ENCODE data around the gene FNDC3B. TPM values are rescaled to one million over a fixed set of nuclear protein-coding genes. Genes with fewer than 3 reads are reported as not detected.
A peak's percentile ranks its signal among the peaks of the same experiment; 100 is the strongest.

Gene FNDC3B
- total RNA-seq, 2 experiments from 2014 or later: 13.4 to 15.3 TPM

DNA sequence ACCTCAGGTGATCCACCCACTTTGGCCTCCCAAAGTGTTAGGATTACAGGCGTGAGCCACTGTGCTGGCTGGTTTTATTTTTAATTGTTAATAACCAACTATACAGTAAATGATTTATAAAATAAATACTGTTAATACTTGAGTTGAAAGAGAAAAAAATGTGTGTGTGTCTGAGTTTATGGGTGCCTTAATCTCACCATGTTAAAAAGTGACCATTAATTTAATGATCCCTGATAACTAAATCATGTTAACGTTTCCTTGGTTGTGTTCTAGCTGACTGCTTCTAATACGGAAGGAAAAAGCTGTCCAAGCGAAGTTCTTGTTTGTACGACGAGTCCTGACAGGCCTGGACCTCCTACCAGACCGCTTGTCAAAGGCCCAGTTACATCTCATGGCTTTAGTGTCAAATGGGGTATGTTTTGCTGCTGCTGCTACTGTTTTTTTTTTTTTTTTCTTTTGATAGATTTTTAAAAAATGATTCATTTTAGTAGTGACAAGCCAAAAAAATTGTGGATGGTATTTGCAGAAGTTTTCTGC, 295.4 kb downstream of the FNDC3B start:
- H3K27me3 Mint-ChIP-seq: no peaks in the 10 kb centered on the region
- peaks cover 6% of the 10 kb centered on the region for H3K4me1 Mint-ChIP-seq
- no peak overlapping the region for H3K27ac Mint-ChIP-seq
- ChIA-PET CTCF (interaction anchor here (0.6 to 0.7 kb wide), 3 partner anchors 21 to 469 kb away, joined by 3 to 4 read pairs (median 4); no protein-coding TSS in a partner anchor), POLR2A (no interaction called here)
- H3K4me3 Mint-ChIP-seq: no peak overlapping the region
- no peak for DNase-seq
- peaks cover 2% of the 10 kb centered on the region for H3K36me3 Mint-ChIP-seq (ENCODE audit: low read depth)
- no peaks in the 10 kb centered on the region for H3K9me3 Mint-ChIP-seq

DNA sequence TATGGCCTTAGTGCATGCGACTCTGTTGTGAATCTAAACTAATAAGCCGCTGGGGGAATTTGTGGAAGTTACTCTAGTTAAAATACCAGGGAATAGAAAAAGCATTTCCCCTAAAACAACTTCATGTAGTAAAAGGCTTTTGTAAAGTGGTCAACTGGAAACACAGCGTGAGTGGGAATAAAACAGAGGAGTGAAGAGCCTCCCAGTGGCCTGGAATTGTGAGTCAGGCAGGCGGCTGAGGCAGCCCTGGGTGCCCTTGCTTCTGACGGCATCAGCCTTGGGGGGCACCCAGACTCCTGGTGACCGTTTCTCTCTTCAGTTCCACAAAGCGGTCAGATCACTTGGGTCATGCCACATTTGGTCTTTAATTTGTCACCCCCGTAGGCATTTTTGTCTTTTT, 300.5 kb downstream of the FNDC3B start:
- Mint-ChIP-seq H3K9me3 (no peaks in the 10 kb centered on the region), H3K27ac (no peak overlapping the region), H3K27me3 (no peaks in the 10 kb centered on the region), H3K36me3 (ENCODE audit: low read depth) (no peaks in the 10 kb centered on the region), H3K4me3 (no peak overlapping the region), H3K4me1 (no peaks in the 10 kb centered on the region)
- ChIA-PET CTCF (interaction anchor here (0.6 to 3.3 kb wide), 5 partner anchors 8 to 353 kb away, joined by 3 to 14 read pairs (median 4); no protein-coding TSS in a partner anchor), POLR2A (no interaction called here)
- no peak for DNase-seq

DNA sequence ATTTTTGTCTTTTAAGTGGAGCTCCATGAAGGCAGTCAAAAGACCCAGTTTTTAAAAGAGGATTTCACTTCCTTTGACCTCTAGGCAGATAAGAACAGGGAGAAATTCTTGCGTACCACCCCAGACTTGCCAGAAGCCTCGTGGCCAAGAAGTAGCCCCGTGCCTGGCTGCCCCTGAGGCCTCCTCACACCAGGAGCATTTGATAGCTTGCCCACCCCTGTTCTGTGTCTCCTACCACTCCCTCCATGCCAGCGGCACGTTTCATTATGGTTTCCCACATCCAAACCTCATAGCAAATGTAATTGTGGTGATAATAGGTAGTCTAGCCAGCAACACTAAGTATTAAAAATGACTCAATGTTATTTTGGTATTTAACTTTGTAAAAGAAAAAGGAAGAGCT, 301.2 kb downstream of the FNDC3B start:
- DNase-seq: no peak
- no peak overlapping the region for H3K4me3 Mint-ChIP-seq
- POLR2A ChIA-PET: no interaction called here
- CTCF ChIA-PET: interaction anchor here (0.5 to 3.3 kb wide), 9 partner anchors 8 to 506 kb away, joined by 3 to 14 read pairs (median 4); no protein-coding TSS in a partner anchor
- no peaks in the 10 kb centered on the region for H3K4me1 Mint-ChIP-seq
- no peak overlapping the region for H3K27ac Mint-ChIP-seq
- H3K27me3 Mint-ChIP-seq: no peaks in the 10 kb centered on the region
- no peaks in the 10 kb centered on the region for H3K36me3 Mint-ChIP-seq (ENCODE audit: low read depth)
- no peaks in the 10 kb centered on the region for H3K9me3 Mint-ChIP-seq

- peak; percentile 49 for DNase-seq
- Mint-ChIP-seq H3K27me3 (no peaks in the 10 kb centered on the region), H3K27ac (no peak overlapping the region), H3K9me3 (no peaks in the 10 kb centered on the region), H3K36me3 (ENCODE audit: low read depth) (no peaks in the 10 kb centered on the region), H3K4me3 (no peak overlapping the region), H3K4me1 (no peaks in the 10 kb centered on the region)
- ChIA-PET POLR2A (interaction anchor here (0.6 to 1.0 kb wide), 2 partner anchors 9 to 306 kb away, joined by 3 to 4 read pairs; no protein-coding TSS in a partner anchor), CTCF (interaction anchor here (0.6 to 3.3 kb wide), 12 partner anchors 9 to 507 kb away, joined by 3 to 14 read pairs (median 4); no protein-coding TSS in a partner anchor)
Measured at GRCh38 chr3:172341482-172342059, 302.2 kb downstream of the FNDC3B start.

GRCh38 chr3:172342097-172342659, 302.8 kb downstream of the FNDC3B start:
- Mint-ChIP-seq H3K27me3 (no peaks in the 10 kb centered on the region), H3K4me1 (no peaks in the 10 kb centered on the region), H3K4me3 (no peak overlapping the region), H3K36me3 (ENCODE audit: low read depth) (no peaks in the 10 kb centered on the region), H3K27ac (no peak overlapping the region), H3K9me3 (no peaks in the 10 kb centered on the region)
- CTCF ChIA-PET: interaction anchor here (0.5 to 3.3 kb wide), 13 partner anchors 8 to 622 kb away, joined by 3 to 14 read pairs (median 4); no protein-coding TSS in a partner anchor
- no peak for DNase-seq
- POLR2A ChIA-PET: interaction anchor here (0.6 to 1.0 kb wide), 2 partner anchors 10 to 307 kb away, joined by 3 to 4 read pairs; no protein-coding TSS in a partner anchor

- DNase-seq: no peak
- Mint-ChIP-seq H3K9me3 (no peaks in the 10 kb centered on the region), H3K27me3 (no peaks in the 10 kb centered on the region), H3K36me3 (ENCODE audit: low read depth) (no peaks in the 10 kb centered on the region), H3K4me1 (no peaks in the 10 kb centered on the region), H3K27ac (no peak overlapping the region), H3K4me3 (no peak overlapping the region)
- POLR2A ChIA-PET: no interaction called here
- CTCF ChIA-PET: interaction anchor here (2.2 kb wide), 1 partner anchor 11 kb away, joined by 11 read pairs; no protein-coding TSS in a partner anchor
Measured at GRCh38 chr3:172343117-172343516, 303.7 kb downstream of the FNDC3B start.

GRCh38 chr3:172343979-172344378, 304.6 kb downstream of the FNDC3B start:
- ChIA-PET CTCF (no interaction called here), POLR2A (no interaction called here)
- Mint-ChIP-seq H3K9me3 (no peaks in the 10 kb centered on the region), H3K27ac (no peak overlapping the region), H3K4me3 (no peak overlapping the region), H3K27me3 (no peaks in the 10 kb centered on the region), H3K4me1 (no peaks in the 10 kb centered on the region), H3K36me3 (ENCODE audit: low read depth) (peaks cover 2% of the 10 kb centered on the region)
- DNase-seq: no peak

DNA sequence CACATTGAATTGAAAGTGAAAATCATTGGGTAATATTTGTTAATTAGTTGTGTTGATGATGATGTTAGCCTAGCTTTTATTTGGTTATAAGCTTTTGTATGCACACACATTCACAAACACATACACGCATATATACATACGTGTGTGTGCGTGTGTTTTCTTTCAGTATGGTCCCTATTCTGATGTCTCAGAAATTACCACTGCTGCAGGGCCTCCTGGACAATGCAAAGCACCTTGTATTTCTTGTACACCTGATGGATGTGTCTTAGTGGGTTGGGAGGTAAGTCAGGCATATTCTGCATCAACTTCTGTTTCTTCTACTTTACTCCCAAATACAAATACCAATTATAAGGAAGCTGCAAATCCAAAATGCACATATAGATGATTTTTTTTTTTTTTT, 306.8 kb downstream of the FNDC3B start:
- no peaks in the 10 kb centered on the region for H3K27me3 Mint-ChIP-seq
- peaks cover 3% of the 10 kb centered on the region for H3K4me1 Mint-ChIP-seq
- H3K27ac Mint-ChIP-seq: no peak overlapping the region
- peaks cover 2% of the 10 kb centered on the region for H3K36me3 Mint-ChIP-seq (ENCODE audit: low read depth)
- CTCF ChIA-PET: interaction anchor here (1.2 kb wide), 1 partner anchor 1322 kb away, joined by 6 read pairs; no protein-coding TSS in a partner anchor
- POLR2A ChIA-PET: no interaction called here
- H3K4me3 Mint-ChIP-seq: no peak overlapping the region
- no peak for DNase-seq
- H3K9me3 Mint-ChIP-seq: no peaks in the 10 kb centered on the region

- Mint-ChIP-seq H3K27me3 (no peaks in the 10 kb centered on the region), H3K9me3 (no peaks in the 10 kb centered on the region), H3K27ac (no peak overlapping the region), H3K36me3 (ENCODE audit: low read depth) (peaks cover 3% of the 10 kb centered on the region), H3K4me1 (peaks cover 4% of the 10 kb centered on the region), H3K4me3 (no peak overlapping the region)
- ChIA-PET POLR2A (no interaction called here), CTCF (interaction anchor here (0.6 to 1.0 kb wide), 2 partner anchors 16 to 917 kb away, joined by 3 to 4 read pairs; no protein-coding TSS in a partner anchor)
- no peak for DNase-seq
Measured at GRCh38 chr3:172347895-172348679, 308.7 kb downstream of the FNDC3B start.

DNA sequence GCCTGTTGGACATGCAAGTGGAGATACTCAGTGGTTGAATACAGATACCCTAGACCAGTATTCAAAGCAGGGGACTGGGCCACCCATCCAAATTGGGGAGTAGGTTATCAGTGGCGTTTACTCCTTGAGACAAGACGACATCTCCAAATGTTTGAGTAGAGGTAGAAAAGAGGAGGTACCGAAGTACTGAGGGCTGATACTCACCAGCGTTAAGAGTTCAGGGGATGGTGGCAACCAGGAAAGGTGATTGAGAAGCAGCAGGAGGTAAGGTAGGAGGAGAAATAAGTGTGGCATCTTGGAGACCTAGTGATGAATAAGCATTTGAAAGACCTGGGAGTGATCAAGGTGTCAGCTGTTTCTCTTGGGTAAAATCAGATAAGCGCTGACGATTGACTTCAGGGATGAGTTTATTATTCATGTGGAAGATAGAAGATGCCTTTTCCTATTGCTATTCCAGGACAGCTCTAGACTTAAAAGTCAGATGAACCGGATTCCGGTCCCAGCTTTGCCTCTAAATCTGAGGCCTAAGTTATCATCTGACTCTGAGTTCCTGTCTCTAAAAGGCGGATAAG, 312.6 kb downstream of the FNDC3B start:
- DNase-seq: no peak
- H3K4me1 Mint-ChIP-seq: peaks cover 4% of the 10 kb centered on the region
- ChIA-PET CTCF (interaction anchor here (2.2 kb wide), 1 partner anchor 10 kb away, joined by 7 read pairs; no protein-coding TSS in a partner anchor), POLR2A (no interaction called here)
- H3K36me3 Mint-ChIP-seq (ENCODE audit: low read depth): peaks cover 3% of the 10 kb centered on the region
- no peak overlapping the region for H3K27ac Mint-ChIP-seq
- no peak overlapping the region for H3K4me3 Mint-ChIP-seq
- H3K9me3 Mint-ChIP-seq: no peaks in the 10 kb centered on the region
- H3K27me3 Mint-ChIP-seq: no peaks in the 10 kb centered on the region

GRCh38 chr3:172352786-172353185, 313.4 kb downstream of the FNDC3B start:
- POLR2A ChIA-PET: no interaction called here
- Mint-ChIP-seq H3K4me3 (no peak overlapping the region), H3K27ac (no peak overlapping the region), H3K9me3 (no peaks in the 10 kb centered on the region), H3K4me1 (peaks cover 4% of the 10 kb centered on the region), H3K27me3 (no peaks in the 10 kb centered on the region), H3K36me3 (ENCODE audit: low read depth) (peaks cover 3% of the 10 kb centered on the region)
- DNase-seq: no peak
- CTCF ChIA-PET: interaction anchor here (1.4 kb wide), 1 partner anchor 26 kb away, joined by 3 read pairs; no protein-coding TSS in a partner anchor

DNA sequence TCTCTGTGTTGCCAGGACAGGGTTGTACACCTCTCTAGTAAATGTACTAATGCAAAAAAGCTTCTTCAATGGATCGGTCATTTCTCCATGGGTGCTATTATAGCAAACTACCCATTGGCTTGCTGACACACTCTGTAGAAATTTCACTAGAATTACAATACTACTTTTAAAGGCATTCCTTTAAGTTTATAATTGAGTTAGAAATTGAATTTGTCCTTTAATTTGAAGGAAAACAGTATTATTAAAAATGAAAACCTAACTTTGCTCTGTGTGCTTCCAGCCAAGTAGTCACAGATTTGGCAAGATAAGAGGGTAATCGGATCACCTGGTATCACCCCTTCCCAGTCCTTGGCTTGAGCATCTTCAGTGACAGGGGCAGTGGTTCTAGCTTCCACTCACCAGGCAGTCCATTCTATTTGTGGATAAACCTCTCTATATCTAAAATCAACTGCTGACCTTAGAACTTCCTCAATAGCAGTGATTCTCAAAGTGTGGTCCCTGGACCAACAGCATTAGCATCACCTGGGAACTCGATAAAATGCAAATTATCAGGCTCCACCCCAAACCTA, 315.6 kb downstream of the FNDC3B start:
- no peaks in the 10 kb centered on the region for H3K9me3 Mint-ChIP-seq
- no peak overlapping the region for H3K27ac Mint-ChIP-seq
- no peak for DNase-seq
- no peaks in the 10 kb centered on the region for H3K27me3 Mint-ChIP-seq
- H3K36me3 Mint-ChIP-seq (ENCODE audit: low read depth): peaks cover 1% of the 10 kb centered on the region
- POLR2A ChIA-PET: no interaction called here
- H3K4me3 Mint-ChIP-seq: no peak overlapping the region
- peaks cover 4% of the 10 kb centered on the region for H3K4me1 Mint-ChIP-seq
- CTCF ChIA-PET: interaction anchor here (0.6 to 1.2 kb wide), 3 partner anchors 10 to 340 kb away, joined by 3 read pairs; no protein-coding TSS in a partner anchor
